Dedifferentiated amniotic fluid mesenchymal stem cell (primary cell): ENCODE measurements around the gene TRPM3.

Experiments used
- DNase-seq: peaks from one replicate; pipeline ENCODE4 v3.0.0-alpha.2; 2016; ENCODE audit errors: extremely low spot score

TRPM3 gene

DNA sequence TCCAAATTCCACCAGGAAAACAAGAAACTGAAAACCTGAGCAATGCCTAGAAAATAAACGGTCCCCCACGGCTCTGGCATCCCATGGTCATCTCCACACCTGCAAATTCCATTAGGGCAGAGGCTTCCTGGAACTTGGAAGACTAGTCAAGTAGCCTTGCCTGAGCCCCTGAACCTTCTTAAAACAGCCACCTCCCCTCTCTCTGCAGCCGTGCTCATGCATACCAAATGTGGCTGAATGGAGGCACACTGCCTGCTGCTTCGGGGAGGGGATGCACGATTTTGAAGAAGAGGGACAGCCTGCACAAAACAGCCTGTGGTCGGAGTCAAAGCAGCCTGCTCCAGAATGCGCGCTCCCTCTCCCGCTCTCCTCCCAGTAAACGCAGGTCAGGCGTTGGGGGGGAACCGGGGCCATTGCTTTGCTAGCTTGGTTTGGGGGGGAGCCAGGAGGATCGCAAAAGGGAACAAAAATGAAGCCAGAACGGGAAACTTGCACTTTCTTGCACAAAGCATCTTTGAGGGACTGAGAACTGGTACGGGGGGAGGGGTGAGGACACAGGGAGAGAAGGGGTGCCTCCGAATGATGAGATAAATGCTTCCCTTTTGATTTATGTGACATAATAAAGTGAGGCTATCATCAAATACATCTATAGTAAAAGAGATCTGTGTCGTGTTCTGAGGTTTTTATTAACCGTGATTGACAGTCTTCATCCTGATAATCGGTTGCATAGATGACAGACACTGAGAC is at the start of gene TRPM3:
TRPM3 (minus strand) TSS at position 347 of the 747 bp plus-strand sequence; CDS start at position 80, 267 bp downstream.
- no peak for DNase-seq

- no peak for DNase-seq
These were observed 47.0 kb upstream of the TRPM3 start for GRCh38 chr9:71168418-71168817.

DNA sequence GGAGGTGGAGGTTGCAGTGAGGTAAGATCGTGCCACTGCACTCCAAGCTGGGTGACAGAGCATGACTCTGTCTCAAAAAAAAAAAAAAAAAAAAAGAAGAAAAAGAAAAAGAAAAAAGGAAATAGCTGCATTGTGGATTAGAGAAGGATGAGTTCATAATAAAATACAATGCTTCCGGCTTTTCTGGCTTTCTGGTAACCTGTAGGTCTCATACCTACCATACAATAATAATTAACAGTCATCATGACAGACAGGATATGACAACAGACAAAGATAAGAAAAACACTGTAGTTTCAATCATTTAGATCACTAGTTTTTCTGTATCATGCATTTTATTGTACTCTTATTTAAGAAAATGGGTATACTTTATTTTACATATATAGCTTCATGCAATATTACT is 40.7 kb upstream of the TRPM3 start:
- DNase-seq, result no peak

DNA sequence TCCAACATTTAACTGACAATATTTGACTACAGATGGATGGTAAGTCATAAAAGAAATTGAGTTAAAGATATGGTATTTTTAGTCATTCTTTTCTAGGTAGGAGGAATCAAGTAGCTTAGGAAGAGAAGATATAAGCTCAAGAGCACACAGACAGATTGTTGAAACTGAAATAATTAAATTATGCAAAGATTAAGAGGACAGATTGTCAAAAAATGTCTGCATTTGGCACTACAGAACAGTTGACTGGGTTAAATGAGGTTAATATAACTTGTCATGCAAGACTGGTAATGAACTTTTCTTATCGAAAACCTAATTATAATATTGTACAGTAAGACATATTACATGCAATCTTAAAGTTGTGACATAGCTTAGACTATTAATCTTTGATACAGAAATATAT is 36.3 kb upstream of the TRPM3 start:
- no peak for DNase-seq

- no peak for DNase-seq
These were observed 25.9 kb upstream of the TRPM3 start for GRCh38 chr9:71147368-71147767.

- DNase-seq, result no peak
These were observed 25.1 kb upstream of the TRPM3 start for GRCh38 chr9:71146511-71146910.

DNA sequence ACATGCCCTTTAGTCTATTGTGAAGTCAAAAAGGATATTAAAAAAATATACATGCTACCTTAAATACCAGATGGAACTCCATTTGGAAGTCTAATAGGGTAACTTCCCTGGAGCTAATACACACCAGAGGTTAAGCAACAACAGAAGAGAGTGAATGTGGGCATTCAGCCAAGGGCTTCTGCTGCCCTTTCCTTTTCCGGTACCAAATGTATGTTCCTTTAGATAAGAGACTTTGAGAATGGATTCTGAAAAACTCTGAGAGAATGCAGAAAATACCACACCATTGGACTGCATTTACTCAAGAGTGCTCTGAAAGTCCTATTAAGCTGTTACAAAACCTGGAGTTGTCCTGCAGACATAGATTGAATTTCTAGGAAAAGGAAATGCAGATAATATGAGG is 23.8 kb upstream of the TRPM3 start:
- no peak for DNase-seq

GRCh38 chr9:71144495-71144894 is 23.1 kb upstream of the TRPM3 start:
- no peak for DNase-seq

- no peak for DNase-seq
These were observed 15.3 kb upstream of the TRPM3 start for GRCh38 chr9:71136696-71137095.

GRCh38 chr9:71131145-71131544 is 9.7 kb upstream of the TRPM3 start:
- DNase-seq, result no peak

GRCh38 chr9:71130521-71130920 is 9.1 kb upstream of the TRPM3 start:
- no peak for DNase-seq

DNA sequence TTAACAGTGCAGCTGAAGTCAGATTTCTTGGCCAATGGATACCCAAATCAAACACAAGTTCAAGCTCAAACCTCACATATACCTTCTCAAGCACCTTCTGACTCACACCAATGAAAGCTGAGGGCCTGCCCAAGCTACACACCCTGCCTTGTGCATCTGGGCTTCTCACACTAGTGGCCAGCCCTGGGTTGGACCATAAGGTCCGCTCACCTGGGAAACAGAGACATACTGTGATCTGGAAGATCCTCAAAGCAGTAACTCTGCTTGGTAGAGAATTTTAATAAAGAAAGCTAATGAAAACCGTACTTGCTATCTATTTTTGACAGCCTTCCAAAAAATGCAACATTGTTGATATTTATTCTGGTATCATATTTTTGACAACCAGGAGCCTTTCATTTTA is 7.4 kb upstream of the TRPM3 start:
- no peak for DNase-seq

DNA sequence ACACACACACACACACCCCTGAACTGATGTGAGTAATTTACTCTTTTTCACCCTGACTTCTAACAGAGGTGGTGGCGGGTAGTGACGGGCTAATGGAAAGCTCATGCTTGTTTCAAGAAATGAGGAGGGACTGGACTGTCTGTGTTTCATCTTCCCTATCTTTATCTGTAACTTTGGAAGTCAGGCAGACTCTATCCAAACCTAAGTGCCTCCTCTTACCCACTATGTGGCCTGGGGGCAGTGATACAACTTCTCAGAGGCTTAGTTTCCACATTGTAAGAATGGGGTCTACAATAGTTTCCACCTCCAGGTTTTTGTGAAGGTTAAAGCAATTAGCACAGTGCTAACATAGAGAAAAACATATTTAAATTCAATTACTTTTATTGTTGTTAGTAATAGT is 5.9 kb upstream of the TRPM3 start:
- DNase-seq, result no peak

DNA sequence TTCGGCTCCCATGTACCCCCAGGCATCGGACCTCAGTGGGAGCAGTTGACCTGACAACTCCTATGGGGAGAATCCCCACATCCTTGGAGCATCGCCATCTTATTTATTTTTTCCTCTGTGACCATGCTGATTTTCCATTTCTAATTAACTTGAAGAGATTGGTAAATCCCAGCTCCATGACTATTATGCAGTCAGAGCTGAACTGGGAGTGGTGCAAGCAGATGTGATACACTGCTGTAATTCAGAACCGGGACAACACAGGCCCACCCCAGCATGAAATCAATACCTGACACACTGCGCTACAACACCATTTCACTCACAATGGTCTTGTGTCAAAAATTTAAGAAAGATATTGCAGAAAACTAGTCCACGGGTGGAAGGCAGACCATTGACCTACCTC is 1.0 kb upstream of the TRPM3 start:
- no peak for DNase-seq

- DNase-seq, result no peak
These were observed 528 bp upstream of the TRPM3 start for GRCh38 chr9:71122022-71122275.

DNA sequence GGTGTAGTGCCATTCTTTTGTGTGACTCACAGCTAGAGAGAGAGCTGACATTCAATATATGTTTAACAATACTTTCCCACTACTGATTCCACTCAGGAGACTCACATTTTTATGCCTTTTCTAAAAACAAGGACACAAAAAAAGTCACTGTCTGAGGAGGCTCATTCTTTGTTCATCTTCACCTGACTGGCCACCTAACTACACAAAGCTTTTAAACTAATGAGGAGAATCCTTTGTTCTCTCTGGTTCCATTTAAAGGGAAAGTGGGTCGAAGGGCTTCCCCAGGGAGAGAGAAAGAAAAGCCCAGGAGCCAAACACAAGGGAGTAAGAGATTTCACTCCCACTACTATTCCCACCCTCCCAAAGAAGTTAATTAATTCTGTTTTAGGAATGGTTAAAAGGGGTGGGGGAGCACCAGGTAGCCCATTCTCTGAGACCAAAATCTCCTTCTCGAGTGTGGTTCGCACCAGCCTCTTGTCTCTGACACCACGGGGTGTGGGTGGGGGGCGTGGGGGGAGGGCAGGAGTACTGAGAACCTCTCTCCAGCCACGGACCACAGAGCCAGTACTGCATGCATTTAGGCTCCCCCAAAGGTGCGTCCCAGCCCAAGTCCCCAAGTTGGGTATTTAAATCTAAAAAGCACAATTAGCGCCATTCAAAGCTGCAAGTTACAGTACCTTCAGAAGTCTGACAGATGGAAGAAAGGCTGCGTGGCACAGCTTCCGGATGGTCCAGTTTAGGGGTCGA is 747 bp downstream of the TRPM3 start:
- DNase-seq, result no peak

- DNase-seq, result no peak
These were observed 1.7 kb downstream of the TRPM3 start for GRCh38 chr9:71119746-71120145.

- no peak for DNase-seq
These were observed 3.1 kb downstream of the TRPM3 start for GRCh38 chr9:71118324-71118723.

DNA sequence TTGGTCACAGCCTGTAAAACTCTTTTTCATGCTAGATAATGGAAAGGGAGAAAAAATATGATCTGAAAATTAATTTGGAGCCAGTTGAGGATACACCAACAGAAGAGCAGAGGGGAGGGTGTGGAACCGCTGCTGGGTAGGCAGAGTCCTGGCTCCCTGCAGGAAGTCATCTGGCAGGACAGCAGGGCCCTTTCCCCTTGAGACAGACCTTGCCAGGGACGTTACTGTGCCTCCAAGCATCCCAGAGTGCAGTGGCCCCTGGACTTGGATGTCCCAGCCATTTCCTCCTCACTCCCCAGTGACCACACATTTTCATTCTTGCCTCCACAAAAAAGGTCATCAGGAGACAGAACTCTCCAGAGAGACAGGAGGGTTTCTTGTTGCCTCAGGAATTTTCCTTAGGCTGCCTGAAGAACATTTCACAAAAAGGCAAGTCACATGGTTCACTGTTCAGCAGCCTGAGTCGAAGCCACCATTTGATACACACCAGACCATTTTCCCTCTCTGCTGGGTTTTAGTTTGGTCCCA is 5.9 kb downstream of the TRPM3 start:
- DNase-seq, result no peak

GRCh38 chr9:71112866-71113265 is 8.6 kb downstream of the TRPM3 start:
- no peak for DNase-seq

DNA sequence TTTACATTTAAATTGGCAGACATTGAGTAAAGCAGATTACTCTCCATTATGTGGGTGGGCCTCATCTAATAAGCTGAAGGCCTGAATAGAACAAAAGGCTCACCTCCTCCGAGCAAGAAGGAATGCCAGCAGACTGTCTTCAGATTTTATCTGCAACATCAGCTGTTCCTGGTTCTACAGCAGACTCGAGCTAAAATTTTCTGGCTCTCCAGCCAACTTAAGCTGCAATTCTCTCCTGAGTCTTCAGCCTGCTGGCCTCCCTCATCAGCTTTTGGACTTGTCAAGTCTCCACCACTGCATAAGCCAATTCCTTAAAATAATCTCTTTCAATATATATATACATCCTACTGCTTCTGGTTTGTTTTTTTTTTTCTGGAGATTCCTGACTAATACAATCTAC is 12.5 kb downstream of the TRPM3 start:
- no peak for DNase-seq

GRCh38 chr9:71106992-71107391 is 14.4 kb downstream of the TRPM3 start:
- no peak for DNase-seq

- DNase-seq, result no peak
These were observed 16.2 kb downstream of the TRPM3 start for GRCh38 chr9:71105192-71105591.

DNA sequence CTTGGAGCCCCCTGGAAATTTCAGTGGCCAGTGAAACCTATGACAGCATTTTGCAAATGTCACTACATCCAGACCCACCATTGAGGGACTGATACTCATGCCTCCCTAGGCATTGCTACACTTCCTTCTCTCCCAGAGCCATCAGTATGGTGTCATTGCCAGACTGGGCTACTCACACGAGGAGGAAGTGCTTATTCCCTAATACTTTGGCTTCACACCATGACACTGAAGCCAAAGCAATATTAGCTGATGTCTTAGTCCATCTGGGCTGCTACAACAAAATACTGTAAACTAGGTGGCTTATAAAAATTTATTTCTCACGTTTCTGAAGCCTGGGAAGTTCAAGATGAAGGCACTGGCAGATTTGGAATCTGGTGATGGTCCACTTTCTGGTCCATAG is 22.6 kb downstream of the TRPM3 start:
- no peak for DNase-seq
